NCI-H82 (cell line): ENCODE measurements around the gene RTP5.
"Not testable (repeated sequence)": the region's sequence is repeated elsewhere in the genome, so short reads cannot be mapped to it uniquely, and the experiment has no call there.

Source experiments
- DNase-seq: peaks from one replicate; lab custom pipeline; 2025; lab: John Stamatoyannopoulos, UW

The RTP5 gene

GRCh38 chr2:241902357-241902991 is 32.9 kb downstream of the RTP5 start:
- DNase-seq = no peak

- DNase-seq = peak; percentile 89
Measured at GRCh38 chr2:241903121-241904010, 33.8 kb downstream of the RTP5 start.

GRCh38 chr2:241904011-241904718 is 34.6 kb downstream of the RTP5 start:
- DNase-seq = no peak

- DNase-seq = no peak
Measured at GRCh38 chr2:241904791-241905710, 35.5 kb downstream of the RTP5 start.

- no peak for DNase-seq
Measured at GRCh38 chr2:241905716-241906377, 36.3 kb downstream of the RTP5 start.

GRCh38 chr2:241906378-241906770 is 36.8 kb downstream of the RTP5 start:
- DNase-seq = not testable (repeated sequence)

GRCh38 chr2:241906826-241907570 is 37.5 kb downstream of the RTP5 start:
- DNase-seq = no peak

- DNase-seq = not testable (repeated sequence)
Measured at GRCh38 chr2:241907831-241908230, 38.3 kb downstream of the RTP5 start.

- DNase-seq = no peak
Measured at GRCh38 chr2:241908686-241909420, 39.3 kb downstream of the RTP5 start.

GRCh38 chr2:241909769-241910168 is 40.2 kb downstream of the RTP5 start:
- no peak for DNase-seq

GRCh38 chr2:241910604-241911520 is 41.3 kb downstream of the RTP5 start:
- DNase-seq = no peak

GRCh38 chr2:241911551-241911950 is 42.0 kb downstream of the RTP5 start:
- DNase-seq = no peak

- DNase-seq = no peak
Measured at GRCh38 chr2:241912021-241912555, 42.6 kb downstream of the RTP5 start.

GRCh38 chr2:241913703-241914102 is 44.2 kb downstream of the RTP5 start:
- DNase-seq = no peak

GRCh38 chr2:241914542-241914941 is 45.0 kb downstream of the RTP5 start:
- no peak for DNase-seq

GRCh38 chr2:241921631-241922030 is 52.1 kb downstream of the RTP5 start:
- DNase-seq = not testable (repeated sequence)

- DNase-seq = no peak
Measured at GRCh38 chr2:241922411-241922810, 52.9 kb downstream of the RTP5 start.
